Measurements from ENCODE around the gene URB2. TPM values are rescaled to one million over a fixed set of nuclear protein-coding genes. Genes with fewer than 3 reads are reported as not detected.
A peak's percentile ranks its signal among the peaks of the same experiment; 100 is the strongest.
"Not testable (repeated sequence)": the region's sequence is repeated elsewhere in the genome, so short reads cannot be mapped to it uniquely, and the experiment has no call there.

The URB2 gene
- total RNA-seq, result 10 to 100 TPM in 4 of 8 experiments, 1 to 10 TPM in 4; 7.4 to 20.0 (median 10.0) TPM

DNA sequence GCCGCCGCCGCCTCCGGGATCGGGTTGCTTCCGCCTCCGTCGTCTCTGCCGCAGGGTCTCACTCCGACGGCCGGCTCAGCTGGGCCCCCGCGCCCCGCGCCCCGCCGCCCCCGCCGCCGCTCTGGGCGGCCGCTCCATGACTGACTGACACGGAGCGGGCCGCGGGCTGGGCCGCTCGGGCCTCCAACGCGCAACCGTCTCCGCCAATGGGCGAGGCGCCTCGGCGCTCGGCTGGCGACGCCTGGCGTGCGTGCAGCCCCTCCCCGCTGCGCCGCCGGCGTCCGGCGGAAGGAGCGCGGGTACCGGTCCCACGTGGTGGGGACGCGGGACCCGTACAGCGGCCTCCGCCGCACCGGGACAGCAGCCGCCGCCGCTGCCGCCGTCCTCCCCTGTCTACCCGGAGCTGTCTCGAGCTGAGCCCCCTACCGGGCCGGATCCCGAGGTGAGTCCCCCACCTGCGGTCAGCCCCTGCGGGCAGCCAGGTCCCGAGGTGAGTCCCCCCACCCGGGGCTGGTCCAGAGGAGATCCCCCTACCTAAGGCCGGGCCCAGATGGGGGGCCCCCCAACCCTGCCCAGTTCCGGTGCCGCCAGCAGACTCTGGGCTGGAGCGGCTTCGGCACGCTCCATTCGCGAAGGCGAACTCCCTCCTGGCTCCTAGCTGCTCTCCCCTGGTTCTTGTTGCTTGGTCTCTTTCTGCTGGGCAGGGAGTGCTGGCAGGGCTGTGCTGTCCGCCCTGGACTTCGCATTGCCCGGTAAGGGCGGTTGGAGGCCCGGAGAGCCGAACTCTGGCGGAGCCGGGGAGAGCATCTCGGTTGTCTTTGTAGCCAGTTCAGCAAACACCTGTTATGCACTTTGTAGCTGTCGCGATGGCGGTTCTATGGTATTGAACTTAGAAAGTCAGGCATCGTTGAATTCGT lies at the start of gene URB2, which contains the start of gene TAF5L:
Gene URB2, plus strand, starts transcription at position 333 of the 917 bp plus-strand sequence. CDS start 1,387 bp downstream, outside the sequence.
Gene TAF5L, minus strand, starts transcription at position 208 of the 917 bp plus-strand sequence. CDS start 11,640 bp downstream, outside the sequence.
- peak within 1 kb of the TSS; percentile 90 to 93 (median 91) for H3K4me3 ChIP-seq
- H3K27ac ChIP-seq, result peak within 1 kb of the TSS; percentile 91 to 95
- in situ Hi-C loops (cut with MboI; ENCODE audit: low pct_unique_long_range_greater_than_20kb in 2 of 9, low sequenced_read_pairs in 9 of 9, unreplicated experiment in 9 of 9), result no loop called here
- peak; percentile 87 to 94 (median 93) for ATAC-seq (replicated peaks in 6 of 8)
- 0 to 1% (median 0%) methylated on average over 3 to 24 of the region's 97 CpGs; no CpG with 5 or more reads in 3 of the 10 experiments for WGBS, 10 experiments
- H3K4me1 ChIP-seq (replicated peaks in 1 of 2), result peaks cover 13 to 17% of the 10 kb centered on the region in 2 donors

DNA sequence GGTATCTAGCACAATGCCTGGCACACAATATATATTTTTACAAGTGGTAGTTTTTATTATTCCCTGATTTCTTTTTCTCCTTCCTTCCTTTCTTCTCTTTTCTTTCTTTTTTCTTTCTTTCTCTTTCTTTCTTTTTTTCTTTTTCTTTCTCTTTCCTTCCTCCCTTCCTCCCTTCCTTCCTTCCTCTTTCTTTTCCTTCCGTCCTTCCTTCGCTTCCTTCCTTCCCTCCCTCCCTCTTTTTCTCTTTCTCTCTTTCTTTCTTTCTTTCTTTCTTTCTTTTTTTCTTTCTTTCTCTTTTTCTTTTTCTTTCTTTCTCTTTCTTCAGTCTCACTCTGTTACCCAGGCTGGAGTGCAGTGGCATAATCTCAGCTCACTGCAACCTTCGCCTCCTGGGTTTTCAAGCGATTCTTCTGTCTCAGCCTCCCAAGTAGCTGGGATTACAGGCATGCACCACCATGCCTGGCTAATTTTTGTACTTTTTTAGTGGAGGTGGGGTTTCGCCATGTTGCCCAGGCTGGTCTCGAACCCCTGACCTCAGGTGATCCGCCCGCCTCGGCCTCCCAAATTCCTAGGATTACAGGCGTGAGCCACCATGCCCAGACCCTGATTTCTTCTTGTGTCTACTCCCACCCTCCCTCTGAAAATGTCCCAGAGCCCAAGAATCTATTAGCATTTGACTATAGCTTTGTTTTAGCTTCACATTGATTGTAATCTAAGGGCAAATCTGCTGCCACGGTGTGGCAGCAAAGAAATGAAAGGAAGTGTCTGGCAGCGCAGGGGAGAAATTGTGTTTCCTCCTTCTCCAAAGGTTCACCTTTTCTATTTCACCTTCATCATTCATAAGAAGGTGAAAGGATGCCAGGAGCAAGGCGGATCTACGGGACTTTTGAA lies 47.6 kb upstream of the URB2 start:
- H3K27ac ChIP-seq, result peak overlapping the region in 1 of 2 donors; percentile 6
- H3K4me3 ChIP-seq, result no peak overlapping the region

DNA sequence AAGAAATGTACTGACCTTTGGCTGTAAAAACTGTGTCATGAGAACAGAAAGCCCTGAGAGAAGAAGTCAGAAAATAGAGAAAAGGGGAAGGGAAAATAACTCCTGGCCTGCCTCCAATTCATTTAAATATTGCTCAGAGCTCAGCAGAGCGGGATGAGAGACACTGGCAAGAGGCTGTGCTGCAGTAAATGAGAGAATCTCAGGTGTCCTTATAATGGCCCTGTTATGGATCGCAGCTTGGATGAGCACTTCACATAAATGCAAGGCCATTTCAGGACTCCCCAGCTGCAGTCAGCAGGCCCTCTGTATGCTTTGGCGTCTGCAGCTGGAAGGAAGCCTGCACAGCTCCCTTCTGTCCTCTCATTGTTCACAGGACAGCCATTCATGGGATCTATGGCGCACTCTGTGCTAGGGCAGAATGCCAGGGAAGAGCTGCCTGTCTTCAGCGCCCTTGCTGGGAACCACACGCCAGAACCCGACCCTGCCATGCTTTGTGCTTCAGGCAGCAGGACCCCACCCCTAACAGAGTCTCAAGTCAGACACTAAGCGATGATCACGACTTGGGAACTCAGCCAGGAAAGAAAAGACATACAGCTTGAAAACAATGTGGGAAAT lies 46.9 kb upstream of the URB2 start:
- peak overlapping the region in 1 of 2 donors; percentile 32 for H3K27ac ChIP-seq
- peak; percentile 80 to 98 (median 97) for ATAC-seq (replicated peaks in 6 of 8)

More for the DNA sequence above, 47.6 kb upstream of the URB2 start:
- peaks cover 4 to 12% of the 10 kb centered on the region in 2 donors for H3K4me1 ChIP-seq (replicated peaks in 1 of 2)
- 53 to 88% (median 78%) methylated on average over 5 to 14 of the region's 14 CpGs for WGBS, 10 experiments
- peak in 2 of 8 experiments; percentile 5 to 27 for ATAC-seq (replicated peaks in 6 of 8)
- in situ Hi-C loops (cut with MboI; ENCODE audit: low pct_unique_long_range_greater_than_20kb in 2 of 9, low sequenced_read_pairs in 9 of 9, unreplicated experiment in 9 of 9), result no loop called here

DNA sequence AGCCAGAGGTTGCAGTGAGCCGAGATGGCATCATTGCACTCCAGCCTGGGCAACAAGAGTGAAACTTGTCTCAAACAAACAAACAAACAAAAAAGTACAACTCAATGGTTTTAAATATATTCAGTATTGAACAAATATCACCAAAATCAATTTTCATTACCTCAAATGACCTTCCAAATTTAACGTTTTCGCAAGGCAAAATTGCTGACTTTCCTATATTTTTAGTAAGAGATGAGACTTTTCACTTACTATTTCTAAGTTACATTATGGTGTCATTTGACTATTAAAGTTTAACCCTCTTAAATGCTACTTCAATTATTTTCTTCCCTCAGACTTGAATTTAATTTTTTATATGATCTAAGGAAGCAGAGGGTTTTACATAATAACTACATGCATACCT lies 44.6 kb upstream of the URB2 start:
- WGBS, 10 experiments, result 66 to 100% (median 92%) methylated on average over 2 to 3 of the region's 3 CpGs; no CpG with 5 or more reads in 1 of the 10 experiments
- ATAC-seq (replicated peaks in 6 of 8), result no peak
- in situ Hi-C loops (cut with MboI; ENCODE audit: low pct_unique_long_range_greater_than_20kb in 2 of 9, low sequenced_read_pairs in 9 of 9, unreplicated experiment in 9 of 9), result no loop called here
- Histone ChIP-seq H3K27ac (no peak overlapping the region), H3K4me3 (no peak overlapping the region), H3K4me1 (replicated peaks in 1 of 2) (peaks cover 4 to 12% of the 10 kb centered on the region in 2 donors)

More for the DNA sequence above, 46.9 kb upstream of the URB2 start:
- no peak overlapping the region for H3K4me3 ChIP-seq
- in situ Hi-C loops (cut with MboI; ENCODE audit: low pct_unique_long_range_greater_than_20kb in 2 of 9, low sequenced_read_pairs in 9 of 9, unreplicated experiment in 9 of 9), result no loop called here
- 0 to 55% (median 20%) methylated on average over 1 to 9 of the region's 9 CpGs; no CpG with 5 or more reads in 1 of the 10 experiments for WGBS, 10 experiments
- peaks cover 4 to 12% of the 10 kb centered on the region in 2 donors for H3K4me1 ChIP-seq (replicated peaks in 1 of 2)

DNA sequence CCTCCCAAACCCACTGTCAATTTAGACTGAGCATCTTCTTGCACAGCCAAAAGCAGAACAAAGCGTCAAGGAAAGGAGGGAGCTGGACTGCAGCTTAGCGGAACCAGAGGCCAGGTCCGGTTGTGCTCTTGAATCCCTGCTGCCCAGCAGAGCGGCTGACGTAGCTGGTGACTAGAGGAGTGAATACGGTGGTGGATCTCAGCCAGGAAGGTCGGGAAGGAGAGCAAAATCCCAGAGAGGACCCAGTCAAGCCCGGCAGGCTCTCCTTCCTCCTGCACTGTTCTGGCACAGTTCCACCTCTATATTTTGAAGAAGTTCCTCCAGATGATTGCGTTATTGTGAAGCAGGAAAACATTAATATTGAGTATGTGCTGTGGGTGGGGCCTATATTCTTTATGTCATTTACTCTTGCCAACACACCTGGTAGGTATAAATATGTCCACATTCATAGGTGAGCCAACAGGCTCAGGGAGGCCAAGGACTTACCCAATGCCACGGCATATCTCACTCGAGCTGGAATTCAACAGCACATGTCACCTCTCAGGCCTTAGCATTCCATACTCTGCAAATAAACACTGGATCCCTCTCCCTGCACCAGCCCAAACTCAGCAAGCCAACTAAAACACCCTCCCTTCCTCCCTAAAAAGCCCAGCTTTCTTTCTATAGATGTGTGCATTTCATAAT lies 43.9 kb upstream of the URB2 start:
- peak in 1 of 8 experiments; percentile 77 for ATAC-seq (replicated peaks in 6 of 8)
- H3K4me3 ChIP-seq, result no peak overlapping the region
- peaks cover 4 to 12% of the 10 kb centered on the region in 2 donors for H3K4me1 ChIP-seq (replicated peaks in 1 of 2)
- H3K27ac ChIP-seq, result no peak overlapping the region
- in situ Hi-C loops (cut with MboI; ENCODE audit: low pct_unique_long_range_greater_than_20kb in 2 of 9, low sequenced_read_pairs in 9 of 9, unreplicated experiment in 9 of 9), result no loop called here
- WGBS, 10 experiments, result 60 to 95% (median 73%) methylated on average over 3 to 11 of the region's 11 CpGs; no CpG with 5 or more reads in 3 of the 10 experiments

DNA sequence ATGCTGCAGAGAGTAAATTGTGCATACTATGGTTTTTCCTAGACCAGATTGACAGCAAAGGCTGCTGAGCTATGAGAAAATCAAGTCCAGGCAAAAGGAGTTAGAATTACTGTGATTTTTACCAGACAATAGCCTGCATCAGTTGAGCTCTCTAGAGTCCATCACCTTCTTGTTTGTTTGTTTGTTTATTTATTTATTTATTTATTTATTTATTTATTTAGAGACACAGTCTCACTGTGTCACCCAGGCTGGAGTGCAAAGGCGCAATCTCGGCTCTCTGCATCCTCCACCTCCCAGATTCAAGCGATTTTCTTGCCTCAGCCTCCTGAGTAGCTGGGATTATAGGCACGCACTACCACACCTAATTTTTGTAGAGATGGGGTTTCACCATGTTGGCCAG lies 43.3 kb upstream of the URB2 start:
- Histone ChIP-seq H3K27ac (no peak overlapping the region), H3K4me3 (no peak overlapping the region), H3K4me1 (replicated peaks in 1 of 2) (peaks cover 4 to 12% of the 10 kb centered on the region in 2 donors)
- ATAC-seq (replicated peaks in 6 of 8), result no peak
- in situ Hi-C loops (cut with MboI; ENCODE audit: low pct_unique_long_range_greater_than_20kb in 2 of 9, low sequenced_read_pairs in 9 of 9, unreplicated experiment in 9 of 9), result no loop called here
- 33 to 100% (median 88%) methylated on average over 1 to 4 of the region's 4 CpGs; no CpG with 5 or more reads in 2 of the 10 experiments for WGBS, 10 experiments

DNA sequence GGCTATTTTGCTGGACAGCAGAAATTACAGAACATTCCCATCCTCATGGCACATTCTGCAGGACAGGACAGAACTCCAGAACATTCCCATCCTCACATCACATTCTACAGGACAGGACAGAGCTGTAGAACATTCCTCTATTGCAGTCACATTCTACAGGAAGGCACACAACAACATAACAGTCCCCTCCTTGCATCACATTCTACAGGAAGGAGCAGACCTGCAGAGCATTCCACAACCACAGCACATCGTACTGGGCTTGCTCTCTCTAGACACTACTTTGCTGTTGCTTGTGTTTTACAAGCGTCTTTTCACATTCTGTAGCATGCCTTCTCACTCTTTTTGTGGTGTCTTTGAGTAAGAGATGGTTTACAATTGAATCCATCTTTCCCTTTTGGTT lies 40.7 kb upstream of the URB2 start:
- H3K27ac ChIP-seq, result no peak overlapping the region
- H3K4me1 ChIP-seq (replicated peaks in 1 of 2), result no peaks in the 10 kb centered on the region
- 0 to 100% (median 86%) methylated on average over 1 to 2 of the region's 2 CpGs; no CpG with 5 or more reads in 3 of the 10 experiments for WGBS, 10 experiments
- no peak overlapping the region for H3K4me3 ChIP-seq
- in situ Hi-C loops (cut with MboI; ENCODE audit: low pct_unique_long_range_greater_than_20kb in 2 of 9, low sequenced_read_pairs in 9 of 9, unreplicated experiment in 9 of 9), result no loop called here
- ATAC-seq (replicated peaks in 6 of 8), result no peak

DNA sequence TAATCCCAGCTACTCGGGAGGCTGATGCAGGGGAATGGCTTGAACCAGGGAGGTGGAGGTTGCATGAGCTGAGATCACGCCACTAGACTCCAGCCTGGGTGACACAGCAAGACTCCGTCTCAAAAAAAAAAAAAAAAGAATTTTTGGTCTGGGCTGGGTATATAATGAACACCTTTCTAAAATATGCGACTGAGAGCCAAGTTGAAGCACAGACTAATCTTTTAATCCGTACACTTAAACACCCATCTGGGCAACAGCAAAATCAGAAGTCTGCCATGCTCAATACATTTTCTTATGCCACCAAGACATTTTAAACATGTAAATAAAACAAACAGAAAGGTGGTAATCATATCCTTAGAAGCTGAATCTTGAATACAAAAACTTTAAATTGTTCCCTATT lies 35.9 kb upstream of the URB2 start:
- in situ Hi-C loops (cut with MboI; ENCODE audit: low pct_unique_long_range_greater_than_20kb in 2 of 9, low sequenced_read_pairs in 9 of 9, unreplicated experiment in 9 of 9), result no loop called here
- H3K27ac ChIP-seq, result no peak overlapping the region
- WGBS, 10 experiments, result 63 to 100% (median 95%) methylated on average over 2 to 5 of the region's 5 CpGs
- H3K4me3 ChIP-seq, result no peak overlapping the region
- no peak for ATAC-seq (replicated peaks in 6 of 8)
- no peaks in the 10 kb centered on the region for H3K4me1 ChIP-seq (replicated peaks in 1 of 2)

DNA sequence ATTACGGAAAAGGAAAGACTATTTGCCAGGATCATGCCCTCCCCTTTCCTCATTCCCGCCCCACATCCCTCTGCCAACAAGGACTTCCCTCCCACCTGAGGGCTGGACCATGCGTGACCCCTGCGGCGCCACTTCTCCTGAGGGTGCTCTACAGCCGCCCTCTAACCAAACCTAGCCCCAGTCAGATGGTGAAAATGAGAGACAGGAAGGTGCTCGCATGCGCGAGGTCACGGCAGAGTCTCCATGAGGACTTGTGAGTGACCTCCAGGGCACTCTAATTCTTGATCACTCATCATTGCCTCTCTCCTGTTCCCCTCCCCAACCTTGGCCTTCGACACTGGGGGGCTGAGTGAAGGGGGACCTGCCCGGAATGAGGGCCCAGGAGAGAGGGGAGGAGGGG lies 32.2 kb upstream of the URB2 start:
- H3K27ac ChIP-seq, result no peak overlapping the region
- no peaks in the 10 kb centered on the region for H3K4me1 ChIP-seq (replicated peaks in 1 of 2)
- WGBS, 10 experiments, result 90 to 100% (median 100%) methylated on average over 2 to 5 of the region's 12 CpGs; no CpG with 5 or more reads in 5 of the 10 experiments
- in situ Hi-C loops (cut with MboI; ENCODE audit: low pct_unique_long_range_greater_than_20kb in 2 of 9, low sequenced_read_pairs in 9 of 9, unreplicated experiment in 9 of 9), result no loop called here
- ATAC-seq (replicated peaks in 6 of 8), result no peak
- H3K4me3 ChIP-seq, result no peak overlapping the region

DNA sequence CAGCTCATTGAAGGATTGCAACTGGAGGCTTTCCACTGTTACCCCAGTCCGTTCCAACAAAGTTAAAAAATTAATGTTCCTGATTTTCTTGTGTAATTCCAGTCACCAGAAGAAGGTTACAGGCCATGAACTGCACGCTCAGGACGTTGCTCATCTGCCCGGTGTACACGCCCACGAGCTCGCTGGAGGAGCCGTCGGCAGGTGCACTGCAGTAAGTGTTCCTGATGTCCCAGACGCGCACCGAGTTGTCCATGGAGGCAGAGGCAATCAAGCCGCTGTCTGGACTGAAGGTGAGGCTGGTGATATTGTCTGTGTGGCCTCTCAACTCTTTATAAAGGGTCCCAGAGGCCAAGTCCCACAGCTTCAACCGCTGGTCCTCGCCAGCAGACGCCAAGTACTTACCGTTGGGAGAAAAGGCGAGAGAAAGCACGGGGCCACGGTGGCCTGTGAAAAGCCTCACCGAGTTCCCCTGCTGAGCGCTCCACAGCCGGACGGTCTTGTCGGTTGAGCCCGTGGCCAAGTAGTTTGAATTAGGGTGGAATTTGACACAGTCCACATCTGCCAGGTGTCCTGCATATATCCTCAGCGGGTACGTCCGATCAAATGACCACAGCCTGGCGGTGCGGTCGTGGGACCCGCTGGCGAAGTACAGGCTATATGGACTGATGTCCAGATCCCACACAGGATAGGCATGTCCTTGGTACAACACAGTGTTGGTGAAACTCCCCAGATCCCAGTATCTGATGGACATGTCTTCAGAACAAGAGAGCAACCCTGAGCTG lies 31.6 kb upstream of the URB2 start:
- ATAC-seq (replicated peaks in 6 of 8), result no peak
- WGBS, 10 experiments, result 94 to 100% (median 95%) methylated on average over 3 to 33 of the region's 34 CpGs; no CpG with 5 or more reads in 4 of the 10 experiments
- Histone ChIP-seq H3K4me3 (no peak overlapping the region), H3K4me1 (replicated peaks in 1 of 2) (no peaks in the 10 kb centered on the region), H3K27ac (no peak overlapping the region)
- in situ Hi-C loops (cut with MboI; ENCODE audit: low pct_unique_long_range_greater_than_20kb in 2 of 9, low sequenced_read_pairs in 9 of 9, unreplicated experiment in 9 of 9), result no loop called here

DNA sequence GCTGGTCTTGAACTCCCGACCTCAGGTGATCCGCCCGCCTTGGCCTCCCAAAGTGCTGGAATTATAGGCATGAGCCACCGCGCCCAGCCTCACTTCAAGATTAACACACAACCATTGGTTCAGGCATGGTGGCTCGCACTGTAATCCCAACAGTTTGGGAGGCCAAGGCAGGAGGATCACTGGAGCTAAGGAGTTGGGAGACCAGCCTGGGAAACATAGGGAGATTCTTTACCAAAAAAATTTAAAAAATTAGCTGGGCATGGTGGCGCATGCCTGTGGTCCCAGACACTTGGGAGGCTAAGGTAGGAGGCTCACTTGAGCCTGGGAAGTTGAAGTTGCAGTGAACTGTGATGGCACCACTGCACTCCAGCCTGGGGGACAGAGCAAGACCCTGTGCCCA lies 30.2 kb upstream of the URB2 start:
- ATAC-seq (replicated peaks in 6 of 8); H3K27ac ChIP-seq; in situ Hi-C loops (cut with MboI; ENCODE audit: low pct_unique_long_range_greater_than_20kb in 2 of 9, low sequenced_read_pairs in 9 of 9, unreplicated experiment in 9 of 9); H3K4me1 ChIP-seq (replicated peaks in 1 of 2); H3K4me3 ChIP-seq: not testable (repeated sequence)
- 95 to 100% (median 100%) methylated on average over 1 to 6 of the region's 7 CpGs; no CpG with 5 or more reads in 5 of the 10 experiments for WGBS, 10 experiments

All from motor neuron (in vitro differentiated cells).